HG03354 (cell line): Measurements from ENCODE around the gene SMIM9.
A peak's percentile ranks its signal among the peaks of the same experiment; 100 is the strongest.
"Not testable (repeated sequence)": the region's sequence is repeated elsewhere in the genome, so short reads cannot be mapped to it uniquely, and the experiment has no call there.

Experiments used
- ATAC-seq: cut with Tn5 transposase; IDR thresholded peaks from one replicate; pipeline ENCODE4 v1.9.1; 2021; ENCODE audit warnings: mild to moderate bottlenecking; ENCODE audit not compliant: unreplicated experiment, poor library complexity, severe bottlenecking

The SMIM9 gene

DNA sequence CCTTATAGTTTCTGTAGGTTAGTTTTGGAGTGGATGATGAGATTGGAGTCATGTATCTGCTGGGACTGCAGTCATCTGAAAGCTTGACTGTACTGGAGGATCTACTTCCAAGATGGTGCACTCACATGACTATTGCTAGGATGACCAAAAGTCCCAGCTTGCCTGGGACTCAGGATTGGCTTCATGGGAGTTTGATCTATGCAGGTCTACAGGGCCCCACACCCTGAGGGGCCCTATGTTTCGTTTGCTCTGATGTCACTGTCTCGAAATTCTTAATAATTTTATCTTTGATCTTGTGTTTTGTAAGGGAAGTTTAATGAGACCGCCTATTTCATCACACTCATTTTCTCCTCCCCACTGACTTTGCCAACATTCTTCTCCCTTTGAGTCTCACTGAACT, at the start of gene SMIM9:
Gene SMIM9, minus strand, starts transcription at position 101 of the 400 bp plus-strand sequence. CDS start 3,806 bp downstream, outside the sequence.
- ATAC-seq, result no peak

- not testable (repeated sequence) for ATAC-seq
Observed at GRCh38 chrX:154884069-154884468, 49.6 kb upstream of the SMIM9 start.

- ATAC-seq, result no peak
Observed at GRCh38 chrX:154873329-154873728, 38.9 kb upstream of the SMIM9 start.

DNA sequence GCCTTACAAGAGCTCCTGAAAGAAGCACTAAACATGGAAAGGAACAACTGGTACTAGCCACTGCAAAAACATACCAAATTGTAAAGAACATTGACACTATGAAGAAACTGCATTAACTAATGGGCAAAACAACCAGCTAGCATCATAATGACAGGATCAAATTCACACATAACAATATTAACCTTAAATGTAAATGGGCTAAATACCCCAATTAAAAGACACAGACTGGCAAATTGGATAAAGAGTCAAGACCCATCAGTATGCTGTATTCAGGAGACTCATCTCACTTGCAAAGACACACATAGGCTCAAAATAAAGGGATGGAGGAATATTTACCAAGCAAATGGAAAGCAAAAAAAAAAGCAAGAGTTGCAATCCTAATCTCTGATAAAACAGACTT, 34.1 kb upstream of the SMIM9 start:
- not testable (repeated sequence) for ATAC-seq

- no peak for ATAC-seq
Observed at GRCh38 chrX:154855256-154855655, 20.8 kb upstream of the SMIM9 start.

DNA sequence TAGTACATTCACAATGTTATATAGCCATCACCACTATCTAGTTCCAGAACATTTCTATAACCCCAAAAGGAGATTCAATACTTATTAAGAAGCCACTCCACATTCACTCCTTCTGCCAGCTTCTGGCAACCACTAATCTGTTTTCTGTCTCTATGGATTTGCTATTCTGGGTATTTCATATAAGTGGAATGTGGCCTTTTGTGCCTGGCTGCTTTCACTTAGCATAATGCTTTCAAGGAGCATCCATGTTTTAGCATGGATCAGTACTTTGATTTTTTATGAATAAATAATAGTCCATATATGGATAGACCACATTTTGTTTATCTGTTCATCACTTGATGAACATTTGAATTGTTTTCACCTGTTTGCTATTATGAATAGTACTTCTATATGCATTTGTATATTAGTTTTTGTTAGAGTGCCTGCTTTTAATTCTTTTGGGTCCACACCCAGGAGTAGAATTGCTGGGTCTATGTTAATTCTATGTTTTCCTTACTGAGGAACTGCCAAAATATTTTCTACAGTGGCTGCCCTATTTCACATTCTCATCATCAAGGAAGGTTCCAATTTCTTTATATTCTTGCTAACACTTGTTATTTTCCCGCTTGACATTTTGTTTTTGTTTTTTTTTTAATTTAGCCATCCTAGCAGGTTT, 16.6 kb upstream of the SMIM9 start:
- ATAC-seq, result no peak

DNA sequence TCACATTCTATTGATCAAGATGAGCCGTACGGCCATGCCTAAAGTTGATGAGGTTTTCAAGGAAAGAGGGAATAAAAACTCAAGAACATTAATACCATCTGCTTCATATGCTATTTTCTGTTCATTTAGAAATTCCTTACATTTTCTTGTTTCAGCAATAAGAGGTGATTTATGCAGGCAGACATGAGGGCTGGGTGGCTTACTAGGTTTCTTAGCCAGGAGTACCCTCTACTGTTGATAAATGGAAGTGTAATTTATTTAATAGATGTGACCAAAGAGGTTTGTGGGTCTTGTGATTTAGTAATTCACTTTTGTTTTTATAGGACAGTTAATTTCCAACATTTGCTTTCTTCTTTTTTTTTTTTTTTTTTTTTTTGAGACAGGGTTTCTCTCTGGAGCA, 6.4 kb upstream of the SMIM9 start:
- ATAC-seq, result no peak

DNA sequence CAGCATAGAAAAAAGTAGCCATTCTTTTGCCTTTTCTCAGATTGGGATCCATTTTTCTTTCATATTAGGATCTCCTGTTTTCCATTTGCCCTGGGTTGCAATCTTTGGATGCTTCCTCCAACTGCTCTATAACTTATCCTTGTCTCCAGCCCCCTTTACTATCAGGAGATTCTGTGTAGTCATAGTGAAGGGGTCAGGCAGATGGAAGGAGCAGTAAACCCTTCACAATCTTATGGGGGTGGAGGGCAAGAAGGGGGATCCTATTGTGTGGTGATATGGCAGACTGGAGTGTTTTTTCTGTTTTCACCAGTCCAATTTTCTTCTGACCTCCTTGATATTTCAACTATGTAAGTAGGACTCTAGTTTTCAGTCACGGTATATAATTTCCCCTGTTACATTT, 1.7 kb upstream of the SMIM9 start:
- ATAC-seq, result no peak

GRCh38 chrX:154833746-154834274, 652 bp downstream of the SMIM9 start:
- no peak for ATAC-seq

DNA sequence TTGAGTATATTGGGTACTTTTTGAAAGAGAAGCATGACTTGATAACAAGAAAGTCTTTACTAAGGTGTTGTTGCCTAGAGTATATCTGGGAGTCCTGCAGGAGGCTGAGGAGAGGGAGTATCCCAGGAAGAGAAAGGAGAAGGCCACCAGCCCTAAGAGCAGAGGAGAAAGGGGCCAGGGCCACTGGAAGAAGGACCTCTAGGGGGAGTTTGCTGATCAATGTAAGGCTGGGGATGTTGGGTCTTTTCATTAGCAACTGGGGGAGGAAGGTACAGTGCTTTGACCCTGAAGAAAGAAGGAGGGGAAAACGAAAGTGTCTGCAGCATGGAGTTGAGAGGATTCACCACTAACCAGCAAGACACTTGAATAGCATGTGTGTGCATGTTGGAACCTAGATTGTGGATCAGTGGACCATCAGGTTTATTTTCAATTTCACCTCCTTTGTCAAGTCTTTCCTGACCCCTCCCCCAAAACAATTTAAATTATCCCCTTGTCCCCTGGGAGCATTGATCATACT, 4.5 kb downstream of the SMIM9 start:
- no peak for ATAC-seq

- no peak for ATAC-seq
Observed at GRCh38 chrX:154829134-154829533, 5.3 kb downstream of the SMIM9 start.

DNA sequence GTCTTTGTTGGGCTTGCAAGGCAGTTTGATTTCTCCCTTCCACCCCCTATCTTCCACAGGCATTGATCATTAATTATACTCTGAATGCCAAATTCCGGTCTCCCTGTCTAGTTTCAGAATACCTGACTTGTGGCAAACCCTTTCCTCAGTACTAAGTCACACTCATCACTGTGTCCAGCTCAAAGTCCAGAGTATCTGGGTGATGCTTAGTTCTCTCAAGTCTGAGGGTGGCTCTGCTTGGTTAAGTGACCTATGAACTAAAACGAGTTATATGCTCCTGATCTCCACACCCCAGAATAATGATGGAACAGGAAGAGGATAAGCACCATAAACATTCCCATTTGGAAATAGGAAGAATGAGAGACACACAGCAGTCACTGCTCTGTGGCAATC, 6.5 kb downstream of the SMIM9 start:
- ATAC-seq, result peak; percentile 18

- ATAC-seq, result peak; percentile 95
Observed at GRCh38 chrX:154827194-154828015, 7.1 kb downstream of the SMIM9 start.

DNA sequence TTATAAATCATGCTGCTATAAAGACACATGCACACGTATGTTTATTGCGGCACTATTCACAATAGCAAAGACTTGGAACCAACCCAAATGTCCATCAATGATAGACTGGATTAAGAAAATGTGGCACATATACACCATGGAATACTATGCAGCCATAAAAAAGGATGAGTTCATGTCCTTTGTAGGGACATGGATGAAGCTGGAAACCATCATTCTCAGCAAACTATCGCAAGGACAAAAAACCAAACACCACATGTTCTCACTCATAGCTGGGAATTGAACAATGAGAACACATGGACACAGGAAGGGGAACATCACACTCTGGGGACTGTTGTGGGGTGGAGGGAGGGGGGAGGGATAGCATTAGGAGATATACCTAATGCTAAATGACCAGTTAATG, 8.9 kb downstream of the SMIM9 start:
- ATAC-seq, result not testable (repeated sequence)

- no peak for ATAC-seq
Observed at GRCh38 chrX:154824638-154825037, 9.8 kb downstream of the SMIM9 start.

- no peak for ATAC-seq
Observed at GRCh38 chrX:154822029-154822428, 12.4 kb downstream of the SMIM9 start.

DNA sequence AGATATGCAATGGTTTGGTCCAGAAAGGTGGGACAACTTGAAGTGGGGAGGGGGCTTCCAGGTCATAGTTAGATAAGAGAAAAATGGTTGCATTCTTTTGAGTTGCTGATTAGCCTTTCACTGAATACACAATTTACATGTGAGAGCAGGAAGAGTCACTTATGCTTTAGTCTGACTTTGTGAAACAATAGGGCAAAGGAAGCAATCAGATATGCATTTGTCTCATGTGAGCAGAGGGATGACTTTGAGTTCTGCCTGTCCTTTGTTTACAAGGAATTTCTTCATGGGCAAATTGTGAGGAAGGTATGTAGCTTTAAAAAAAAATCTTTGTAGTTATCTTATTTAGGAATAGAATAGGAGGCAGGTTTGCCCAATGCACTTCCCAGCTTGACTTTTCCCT, 12.9 kb downstream of the SMIM9 start:
- no peak for ATAC-seq

GRCh38 chrX:154819771-154820341, 14.6 kb downstream of the SMIM9 start:
- ATAC-seq, result peak; percentile 61

- no peak for ATAC-seq
Observed at GRCh38 chrX:154818916-154819770, 15.3 kb downstream of the SMIM9 start.
